Esophagus squamous epithelium (tissue), 5 donors: ENCODE measurements around the gene BLVRA. TPM values are rescaled to one million over a fixed set of nuclear protein-coding genes. Genes with fewer than 3 reads are reported as not detected.

Experiments used
- DNase-seq: peaks from one replicate; lab custom pipeline; 2025; lab: John Stamatoyannopoulos, UW
- H3K27ac ChIP-seq, 4 donors: fragments of 200-600 bp; sonication (generic); one replicate each; pipeline ENCODE4 v1.5.1; 2016 to 2019; ENCODE audit warnings: mild to moderate bottlenecking in 1 of 4
- H3K27me3 ChIP-seq, 4 donors: fragments of 200-600 bp; sonication (generic); 1 replicate in 3 of 4; 2 replicates in 1 of 4; pipeline versions ENCODE4 v1.5.1 to v1.6.0; 2017 to 2021; ENCODE audit warnings: antibody characterized with exemption in 1 of 4
- H3K36me3 ChIP-seq, 3 donors: fragments of 200-600 bp; sonication (generic); one replicate each; pipeline ENCODE4 v1.5.1; 2016 to 2019
- H3K4me1 ChIP-seq, 3 donors: fragments of 200-600 bp; sonication (generic); one replicate each; pipeline ENCODE4 v1.5.1; 2017 to 2019
- H3K4me3 ChIP-seq, 4 donors: fragments of 200-600 bp; sonication (generic); 1 replicate in 3 of 4; 2 replicates in 1 of 4; pipeline ENCODE4 v1.5.1; 2016 to 2019; ENCODE audit warnings: mild to moderate bottlenecking in 2 of 4, moderate library complexity in 1 of 4
- H3K9me3 ChIP-seq, 3 donors: fragments of 200-600 bp; sonication (generic); one replicate each; pipeline ENCODE4 v1.5.1; 2016 to 2019
- POLR2A ChIP-seq, 4 donors: fragments of 450-650 bp; IDR thresholded peaks; one replicate each; pipeline ENCODE4 v1.6.1; 2017; ENCODE audit warnings: antibody characterized with exemption in 4 of 4, mild to moderate bottlenecking in 4 of 4, moderate library complexity in 3 of 4
- WGBS, 2 donors: methylation state at CpG; one replicate each; pipeline ENCODE4 v1.1.5; 2018; 5-methylcytosine and 5-hydroxymethylcytosine counted together
- intact Hi-C: fragments of 100-400 bp; cut with DNase I; formaldehyde crosslinking; loops from one replicate; pipeline ENCODE4 v1.15.0; 2022
- total RNA-seq, 4 donors: library from RNA; depleted of rRNA; stranded (reverse); fragments of >200 nt; gene quantifications; one replicate each; pipeline ENCODE4 v1.1.0, GENCODE V29; 2016
- TF ChIP-seq, protein P1 (sequence below), 6 experiments: fragments of 450-650 bp in 4 of 6; fragments of 200-600 bp in 2 of 6; sonication (generic) in 2 of 6; IDR thresholded peaks; one replicate each; pipeline ENCODE4 v1.5.1; 2016 to 2019; ENCODE audit warnings: antibody characterized with exemption in 6 of 6, mild to moderate bottlenecking in 4 of 6, moderate library complexity in 4 of 6
- donor health status: DM: yes; HTN: yes; CAD: no.

The BLVRA gene
- total RNA-seq, 4 donors from 2014 or later: 34.2 to 83.2 (median 60.4) TPM

GRCh38 chr7:43790834-43791233, 32.4 kb downstream of the BLVRA start:
- Histone ChIP-seq H3K9me3 (no peaks in the 10 kb centered on the region), H3K4me3 (no peak overlapping the region), H3K27me3 (no peaks in the 10 kb centered on the region), H3K4me1 (peaks cover 0 to 14% (median 0%) of the 10 kb centered on the region in 3 donors), H3K36me3 (peaks cover 6 to 88% (median 10%) of the 10 kb centered on the region in 3 donors), H3K27ac (peak overlapping the region in 1 of 4 donors; percentile 0)
- intact Hi-C loops: no loop called here
- WGBS, 2 donors: 76 to 77% methylated on average over 5 of the region's 5 CpGs
- TF ChIP-seq, protein P1, sequence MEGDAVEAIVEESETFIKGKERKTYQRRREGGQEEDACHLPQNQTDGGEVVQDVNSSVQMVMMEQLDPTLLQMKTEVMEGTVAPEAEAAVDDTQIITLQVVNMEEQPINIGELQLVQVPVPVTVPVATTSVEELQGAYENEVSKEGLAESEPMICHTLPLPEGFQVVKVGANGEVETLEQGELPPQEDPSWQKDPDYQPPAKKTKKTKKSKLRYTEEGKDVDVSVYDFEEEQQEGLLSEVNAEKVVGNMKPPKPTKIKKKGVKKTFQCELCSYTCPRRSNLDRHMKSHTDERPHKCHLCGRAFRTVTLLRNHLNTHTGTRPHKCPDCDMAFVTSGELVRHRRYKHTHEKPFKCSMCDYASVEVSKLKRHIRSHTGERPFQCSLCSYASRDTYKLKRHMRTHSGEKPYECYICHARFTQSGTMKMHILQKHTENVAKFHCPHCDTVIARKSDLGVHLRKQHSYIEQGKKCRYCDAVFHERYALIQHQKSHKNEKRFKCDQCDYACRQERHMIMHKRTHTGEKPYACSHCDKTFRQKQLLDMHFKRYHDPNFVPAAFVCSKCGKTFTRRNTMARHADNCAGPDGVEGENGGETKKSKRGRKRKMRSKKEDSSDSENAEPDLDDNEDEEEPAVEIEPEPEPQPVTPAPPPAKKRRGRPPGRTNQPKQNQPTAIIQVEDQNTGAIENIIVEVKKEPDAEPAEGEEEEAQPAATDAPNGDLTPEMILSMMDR (IDR thresholded peaks at IDR 0.05): no peak
- TF ChIP-seq POLR2A (IDR thresholded peaks at IDR 0.05): no peak
- DNase-seq: no peak

GRCh38 chr7:43791665-43792064, 33.2 kb downstream of the BLVRA start:
- no peak for DNase-seq
- 36 to 42% methylated on average over 4 of the region's 4 CpGs for WGBS, 2 donors
- Histone ChIP-seq H3K4me3 (no peak overlapping the region), H3K27ac (no peak overlapping the region), H3K4me1 (peaks cover 0 to 14% (median 0%) of the 10 kb centered on the region in 3 donors), H3K9me3 (no peaks in the 10 kb centered on the region), H3K27me3 (no peaks in the 10 kb centered on the region), H3K36me3 (peaks cover 6 to 93% (median 10%) of the 10 kb centered on the region in 3 donors)
- TF ChIP-seq, protein P1 (IDR thresholded peaks at IDR 0.05): no peak
- no peak for TF ChIP-seq POLR2A (IDR thresholded peaks at IDR 0.05)
- intact Hi-C loops: no loop called here

DNA sequence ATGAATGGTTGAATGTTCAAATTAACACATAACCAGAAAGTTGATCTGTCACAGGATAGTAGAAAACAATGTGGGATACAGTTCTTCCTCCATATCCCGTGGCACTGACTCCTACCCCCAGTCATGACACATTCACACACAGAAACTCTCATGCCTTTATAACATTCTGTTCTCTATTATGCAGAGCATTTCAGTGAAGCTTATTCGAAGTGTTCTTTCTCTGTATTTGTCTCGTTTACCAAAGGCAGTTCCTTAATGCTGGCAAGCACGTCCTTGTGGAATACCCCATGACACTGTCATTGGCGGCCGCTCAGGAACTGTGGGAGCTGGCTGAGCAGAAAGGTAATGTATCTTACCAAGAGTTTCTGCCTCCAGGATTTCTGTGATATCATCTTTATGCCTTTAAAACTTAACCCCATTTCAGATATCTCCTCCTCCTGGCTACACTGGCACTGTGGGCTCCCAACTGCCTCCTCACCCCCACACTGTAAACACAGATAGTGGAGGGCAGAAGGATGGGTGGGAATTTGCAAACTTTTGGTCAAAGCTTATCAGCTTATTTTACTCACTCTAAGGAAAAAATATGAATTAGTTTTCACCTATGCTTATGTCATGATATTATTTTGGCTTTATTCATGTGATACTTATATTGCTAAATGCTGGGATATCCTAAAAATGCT, 34.1 kb downstream of the BLVRA start:
- intact Hi-C loops: no loop called here
- no peaks in the 10 kb centered on the region for H3K27me3 ChIP-seq
- WGBS, 2 donors: 79 to 85% methylated on average over 6 of the region's 6 CpGs
- H3K4me3 ChIP-seq: no peak overlapping the region
- H3K4me1 ChIP-seq: peaks cover 0 to 14% (median 0%) of the 10 kb centered on the region in 3 donors
- H3K27ac ChIP-seq: no peak overlapping the region
- TF ChIP-seq, protein P1 (IDR thresholded peaks at IDR 0.05): no peak
- TF ChIP-seq POLR2A (IDR thresholded peaks at IDR 0.05): no peak
- H3K36me3 ChIP-seq: peaks cover 6 to 93% (median 13%) of the 10 kb centered on the region in 3 donors
- no peak for DNase-seq
- no peaks in the 10 kb centered on the region for H3K9me3 ChIP-seq

DNA sequence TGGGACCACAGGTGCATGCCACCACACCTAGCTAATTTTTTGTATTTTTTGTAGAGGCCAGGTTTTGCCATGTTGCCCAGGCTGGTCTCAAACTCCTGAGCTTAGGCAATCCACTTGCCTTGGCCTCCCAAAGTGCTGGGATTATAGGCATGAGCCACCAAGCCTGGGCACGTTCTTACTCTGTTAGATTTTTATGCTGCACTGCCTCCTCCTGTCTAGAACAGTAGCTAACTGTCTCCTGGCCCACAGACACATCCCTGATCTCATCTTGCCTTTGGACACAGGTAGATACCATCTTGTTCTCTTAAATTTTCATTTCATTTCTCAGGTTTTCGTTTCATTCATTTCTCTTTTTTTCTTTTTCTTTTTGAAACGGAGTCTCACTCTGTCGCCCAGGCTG, 41.1 kb downstream of the BLVRA start:
- intact Hi-C loops: no loop called here
- no peak for DNase-seq
- no peak for TF ChIP-seq POLR2A (IDR thresholded peaks at IDR 0.05)
- TF ChIP-seq, protein P1 (IDR thresholded peaks at IDR 0.05): peak in 4 of 6 experiments; percentile 16 to 57 (median 28)
- Histone ChIP-seq H3K4me1 (no peaks in the 10 kb centered on the region), H3K27me3 (no peaks in the 10 kb centered on the region), H3K36me3 (peaks cover 0 to 88% (median 23%) of the 10 kb centered on the region in 3 donors), H3K4me3 (no peak overlapping the region), H3K27ac (no peak overlapping the region), H3K9me3 (no peaks in the 10 kb centered on the region)
- WGBS, 2 donors: 62 to 84% methylated on average over 4 of the region's 4 CpGs

- H3K27me3 ChIP-seq: no peaks in the 10 kb centered on the region
- intact Hi-C loops: no loop called here
- no peak overlapping the region for H3K4me3 ChIP-seq
- TF ChIP-seq, protein P1 (IDR thresholded peaks at IDR 0.05): no peak
- no peak for TF ChIP-seq POLR2A (IDR thresholded peaks at IDR 0.05)
- H3K9me3 ChIP-seq: no peaks in the 10 kb centered on the region
- DNase-seq: no peak
- peaks cover 7 to 98% (median 36%) of the 10 kb centered on the region in 3 donors for H3K36me3 ChIP-seq
- no peaks in the 10 kb centered on the region for H3K4me1 ChIP-seq
- WGBS, 2 donors: 77 to 88% methylated on average over 2 of the region's 2 CpGs
- no peak overlapping the region for H3K27ac ChIP-seq
Observed at GRCh38 chr7:43803865-43804264, 45.4 kb downstream of the BLVRA start.
